Smooth muscle cell (in vitro differentiated cells): ENCODE measurements around the gene MSI2. TPM values are rescaled to one million over a fixed set of nuclear protein-coding genes. Genes with fewer than 3 reads are reported as not detected.

ENCODE experiments used
- DNase-seq: peaks from one replicate; lab custom pipeline; 2025; ENCODE audit not compliant: unreplicated experiment; lab: John Stamatoyannopoulos, UW
- H2AFZ ChIP-seq: fragments of 200-600 bp; sonication (generic); 2 replicates; pipeline ENCODE4 v1.6.0; 2016; ENCODE audit warnings: antibody characterized with exemption, low read depth, mild to moderate bottlenecking
- H3F3A ChIP-seq: fragments of 200-600 bp; sonication (generic); 2 replicates; pipeline ENCODE4 v1.6.0; 2017; ENCODE audit warnings: antibody characterized with exemption, low read depth
- H3K27ac ChIP-seq: fragments of 200-600 bp; sonication (generic); 2 replicates; pipeline ENCODE4 v1.5.1; 2016; ENCODE audit warnings: low read depth, mild to moderate bottlenecking
- H3K27me3 ChIP-seq: fragments of 200-600 bp; sonication (generic); 2 replicates; pipeline ENCODE4 v1.6.1; 2016; ENCODE audit warnings: low read depth, mild to moderate bottlenecking
- H3K36me3 ChIP-seq: fragments of 200-600 bp; sonication (generic); 2 replicates; pipeline ENCODE4 v1.5.1; 2016; ENCODE audit warnings: low read depth
- H3K4me1 ChIP-seq: fragments of 200-600 bp; sonication (generic); 2 replicates; pipeline ENCODE4 v1.5.1; 2016; ENCODE audit warnings: low read depth
- H3K4me2 ChIP-seq: fragments of 200-600 bp; sonication (generic); 2 replicates; pipeline ENCODE4 v1.6.0; 2016; ENCODE audit warnings: mild to moderate bottlenecking
- H3K4me3 ChIP-seq: fragments of 200-600 bp; sonication (generic); 2 replicates; pipeline ENCODE4 v1.5.1; 2016; ENCODE audit warnings: mild to moderate bottlenecking
- H3K79me2 ChIP-seq: fragments of 200-600 bp; sonication (generic); 2 replicates; pipeline ENCODE4 v1.6.0; 2016; ENCODE audit warnings: low read depth, mild to moderate bottlenecking
- H3K9ac ChIP-seq: fragments of 200-600 bp; sonication (generic); 2 replicates; pipeline ENCODE4 v1.6.0; 2016; ENCODE audit warnings: low read depth
- H3K9me3 ChIP-seq: fragments of 200-600 bp; sonication (generic); replicated peaks from 2 replicates; pipeline ENCODE4 v1.5.1; 2016; ENCODE audit warnings: low read depth
- H4K20me1 ChIP-seq: fragments of 200-600 bp; sonication (generic); 2 replicates; pipeline ENCODE4 v1.6.0; 2016; ENCODE audit warnings: low read depth
- CTCF ChIP-seq: fragments of 200-600 bp; sonication (generic); IDR thresholded peaks from 2 replicates; pipeline ENCODE4 v1.5.1; 2017; ENCODE audit warnings: borderline replicate concordance, mild to moderate bottlenecking, antibody characterized with exemption; ENCODE audit not compliant: insufficient read depth, poor library complexity, severe bottlenecking
- WGBS: methylation state at CpG from one replicate; pipeline ENCODE4 v1.1.7; 2016; ENCODE audit warnings: low lambda C conversion rate; 5-methylcytosine and 5-hydroxymethylcytosine counted together
- polyA plus RNA-seq: library from polyadenylated mRNA; unstranded; fragments of >200 nt; fragmentation: Nextera tagmentation; extraction: Ambion mirVana; gene quantifications from 2 replicates; pipeline ENCODE4 v1.2.1, GENCODE V29; 2016
- total RNA-seq: library from RNA; depleted of rRNA; stranded (reverse); fragments of >200 nt; gene quantifications from 2 replicates; pipeline ENCODE4 v1.2.3, GENCODE V29; 2014

The MSI2 gene
- total and polyA plus RNA-seq, 2 experiments from 2014 or later: 5.7 to 36.5 TPM

- no peaks in the 10 kb centered on the region for H3F3A ChIP-seq
- no peak for DNase-seq
- H2AFZ ChIP-seq: no peak overlapping the region
- no peak for TF ChIP-seq CTCF
- no peak overlapping the region for H3K4me2 ChIP-seq
- no peaks in the 10 kb centered on the region for H3K36me3 ChIP-seq
- H3K9me3 ChIP-seq: no peaks in the 10 kb centered on the region
- no peaks in the 10 kb centered on the region for H3K4me1 ChIP-seq
- H3K27me3 ChIP-seq: no peaks in the 10 kb centered on the region
- 97% methylated on average over 5 of the region's 5 CpGs for WGBS
- no peak overlapping the region for H3K4me3 ChIP-seq
- H4K20me1 ChIP-seq: no peaks in the 10 kb centered on the region
- H3K79me2 ChIP-seq: no peaks in the 10 kb centered on the region
- H3K9ac ChIP-seq: no peak overlapping the region
- H3K27ac ChIP-seq: no peak overlapping the region
These were observed 470.5 kb downstream of the MSI2 start for GRCh38 chr17:57726838-57727237.

GRCh38 chr17:57727630-57728175, 471.4 kb downstream of the MSI2 start:
- H3K9ac ChIP-seq: no peak overlapping the region
- no peaks in the 10 kb centered on the region for H3K36me3 ChIP-seq
- H3K4me3 ChIP-seq: no peak overlapping the region
- no peak for TF ChIP-seq CTCF
- H3K4me2 ChIP-seq: no peak overlapping the region
- no peaks in the 10 kb centered on the region for H3K4me1 ChIP-seq
- H3K27me3 ChIP-seq: no peaks in the 10 kb centered on the region
- H4K20me1 ChIP-seq: no peaks in the 10 kb centered on the region
- H2AFZ ChIP-seq: no peak overlapping the region
- no peaks in the 10 kb centered on the region for H3F3A ChIP-seq
- H3K27ac ChIP-seq: no peak overlapping the region
- no peaks in the 10 kb centered on the region for H3K79me2 ChIP-seq
- no peaks in the 10 kb centered on the region for H3K9me3 ChIP-seq
- 89% methylated on average over 8 of the region's 8 CpGs for WGBS
- no peak for DNase-seq

GRCh38 chr17:57730026-57730701, 473.8 kb downstream of the MSI2 start:
- Histone ChIP-seq H3K4me3 (no peak overlapping the region), H3K9me3 (no peaks in the 10 kb centered on the region), H3F3A (no peaks in the 10 kb centered on the region), H3K27me3 (no peaks in the 10 kb centered on the region), H2AFZ (no peak overlapping the region), H3K27ac (no peak overlapping the region), H3K79me2 (no peaks in the 10 kb centered on the region), H3K4me1 (no peaks in the 10 kb centered on the region), H4K20me1 (no peaks in the 10 kb centered on the region), H3K36me3 (no peaks in the 10 kb centered on the region), H3K4me2 (no peak overlapping the region), H3K9ac (no peak overlapping the region)
- no peak for TF ChIP-seq CTCF
- 74% methylated on average over 3 of the region's 3 CpGs for WGBS
- no peak for DNase-seq

GRCh38 chr17:57732062-57732461, 475.7 kb downstream of the MSI2 start:
- H3K79me2 ChIP-seq: no peaks in the 10 kb centered on the region
- no peak overlapping the region for H3K4me3 ChIP-seq
- no peaks in the 10 kb centered on the region for H4K20me1 ChIP-seq
- no peak for DNase-seq
- H2AFZ ChIP-seq: no peak overlapping the region
- no peak overlapping the region for H3K9ac ChIP-seq
- no peak for TF ChIP-seq CTCF
- H3K4me1 ChIP-seq: no peaks in the 10 kb centered on the region
- no peaks in the 10 kb centered on the region for H3K27me3 ChIP-seq
- H3K27ac ChIP-seq: no peak overlapping the region
- H3F3A ChIP-seq: no peaks in the 10 kb centered on the region
- H3K4me2 ChIP-seq: no peak overlapping the region
- 96% methylated on average over 3 of the region's 3 CpGs for WGBS
- no peaks in the 10 kb centered on the region for H3K9me3 ChIP-seq
- H3K36me3 ChIP-seq: no peaks in the 10 kb centered on the region
